ENCODE data around the gene CAB39L. TPM values are rescaled to one million over a fixed set of nuclear protein-coding genes. Genes with fewer than 3 reads are reported as not detected.

The CAB39L gene
- total and polyA plus RNA-seq, 2 donors from 2014 or later: 11.0 to 16.0 TPM

DNA sequence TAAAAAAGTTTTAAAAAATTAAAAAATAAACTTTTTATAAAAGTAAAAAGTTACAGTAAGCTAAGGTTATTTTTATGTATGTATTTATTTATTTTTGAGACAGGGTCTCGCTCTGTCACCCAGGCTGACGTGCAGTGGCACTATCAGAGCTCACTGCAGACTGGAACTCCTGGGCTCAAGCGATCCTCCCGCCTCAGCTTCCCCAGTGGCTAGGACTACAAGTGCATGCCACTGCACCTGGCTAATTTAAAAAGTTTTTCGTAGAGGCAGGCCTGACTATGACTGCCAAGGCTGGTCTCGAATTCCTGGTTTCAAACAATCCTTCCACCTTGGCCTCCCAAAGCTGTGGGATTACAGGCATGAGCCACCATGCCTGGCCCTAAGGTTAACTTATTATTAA lies 132.0 kb downstream of the CAB39L start:
- Histone ChIP-seq H3K27me3 (ENCODE audit: control insufficient read depth, insufficient read depth, low read length) (no peaks in the 10 kb centered on the region), H3K9ac (ENCODE audit: low read length in 3 of 3) (no peak overlapping the region), H3K4me1 (ENCODE audit: control insufficient read depth in 2 of 3, insufficient read depth in 2 of 3, low read depth in 1 of 3, low read length in 3 of 3) (peaks cover 0 to 9% (median 4%) of the 10 kb centered on the region in 3 donors), H3K4me3 (ENCODE audit: low read length in 3 of 3) (no peak overlapping the region), H3K36me3 (ENCODE audit: control insufficient read depth in 2 of 3, insufficient read depth in 3 of 3, low read length in 3 of 3) (peaks cover 0 to 5% (median 3%) of the 10 kb centered on the region in 3 donors), H3K9me3 (ENCODE audit: control insufficient read depth in 2 of 3, insufficient read depth in 1 of 3, low read length in 3 of 3) (no peaks in the 10 kb centered on the region), H3K27ac (ENCODE audit: low read depth in 2 of 2, low read length in 2 of 2) (no peak overlapping the region)
- FAIRE-seq (no peak), DNase-seq (no peak)
- intact Hi-C loops (cut with DNase I): no loop called here
- TF ChIP-seq, protein P1, sequence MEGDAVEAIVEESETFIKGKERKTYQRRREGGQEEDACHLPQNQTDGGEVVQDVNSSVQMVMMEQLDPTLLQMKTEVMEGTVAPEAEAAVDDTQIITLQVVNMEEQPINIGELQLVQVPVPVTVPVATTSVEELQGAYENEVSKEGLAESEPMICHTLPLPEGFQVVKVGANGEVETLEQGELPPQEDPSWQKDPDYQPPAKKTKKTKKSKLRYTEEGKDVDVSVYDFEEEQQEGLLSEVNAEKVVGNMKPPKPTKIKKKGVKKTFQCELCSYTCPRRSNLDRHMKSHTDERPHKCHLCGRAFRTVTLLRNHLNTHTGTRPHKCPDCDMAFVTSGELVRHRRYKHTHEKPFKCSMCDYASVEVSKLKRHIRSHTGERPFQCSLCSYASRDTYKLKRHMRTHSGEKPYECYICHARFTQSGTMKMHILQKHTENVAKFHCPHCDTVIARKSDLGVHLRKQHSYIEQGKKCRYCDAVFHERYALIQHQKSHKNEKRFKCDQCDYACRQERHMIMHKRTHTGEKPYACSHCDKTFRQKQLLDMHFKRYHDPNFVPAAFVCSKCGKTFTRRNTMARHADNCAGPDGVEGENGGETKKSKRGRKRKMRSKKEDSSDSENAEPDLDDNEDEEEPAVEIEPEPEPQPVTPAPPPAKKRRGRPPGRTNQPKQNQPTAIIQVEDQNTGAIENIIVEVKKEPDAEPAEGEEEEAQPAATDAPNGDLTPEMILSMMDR (IDR thresholded peaks at IDR 0.05; ENCODE audit: borderline replicate concordance, extremely low read depth, insufficient read depth): no peak

DNA sequence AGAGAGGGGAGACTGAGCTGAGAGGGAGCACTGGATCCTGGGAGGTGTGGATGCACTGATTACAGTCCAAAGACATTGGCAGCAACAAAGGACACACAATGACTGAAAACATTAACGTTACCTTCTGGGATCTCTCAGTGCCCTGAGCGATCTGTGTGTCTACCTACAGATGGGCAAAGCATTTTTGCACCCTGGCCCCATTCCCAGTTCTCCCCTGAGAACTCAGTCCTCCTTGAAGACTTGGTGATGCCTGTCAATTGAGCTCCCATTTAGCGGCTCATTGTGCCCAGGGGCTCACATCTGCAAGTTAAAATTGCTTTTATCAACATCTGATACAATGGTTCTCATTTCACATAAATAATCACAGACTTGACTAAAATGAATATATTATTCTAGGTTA lies 133.6 kb downstream of the CAB39L start:
- H3K27ac ChIP-seq (ENCODE audit: low read depth in 2 of 2, low read length in 2 of 2): no peak overlapping the region
- intact Hi-C loops (cut with DNase I): no loop called here
- H3K4me3 ChIP-seq (ENCODE audit: low read length in 3 of 3): no peak overlapping the region
- DNase-seq (no peak), FAIRE-seq (no peak)
- no peaks in the 10 kb centered on the region for H3K9me3 ChIP-seq (ENCODE audit: control insufficient read depth in 2 of 3, insufficient read depth in 1 of 3, low read length in 3 of 3)
- peaks cover 0 to 9% (median 4%) of the 10 kb centered on the region in 3 donors for H3K4me1 ChIP-seq (ENCODE audit: control insufficient read depth in 2 of 3, insufficient read depth in 2 of 3, low read depth in 1 of 3, low read length in 3 of 3)
- TF ChIP-seq, protein P1 (IDR thresholded peaks at IDR 0.05; ENCODE audit: borderline replicate concordance, extremely low read depth, insufficient read depth): no peak
- H3K9ac ChIP-seq (ENCODE audit: low read length in 3 of 3): no peak overlapping the region
- H3K36me3 ChIP-seq (ENCODE audit: control insufficient read depth in 2 of 3, insufficient read depth in 3 of 3, low read length in 3 of 3): peaks cover 0 to 5% (median 3%) of the 10 kb centered on the region in 3 donors
- H3K27me3 ChIP-seq (ENCODE audit: control insufficient read depth, insufficient read depth, low read length): no peaks in the 10 kb centered on the region

DNA sequence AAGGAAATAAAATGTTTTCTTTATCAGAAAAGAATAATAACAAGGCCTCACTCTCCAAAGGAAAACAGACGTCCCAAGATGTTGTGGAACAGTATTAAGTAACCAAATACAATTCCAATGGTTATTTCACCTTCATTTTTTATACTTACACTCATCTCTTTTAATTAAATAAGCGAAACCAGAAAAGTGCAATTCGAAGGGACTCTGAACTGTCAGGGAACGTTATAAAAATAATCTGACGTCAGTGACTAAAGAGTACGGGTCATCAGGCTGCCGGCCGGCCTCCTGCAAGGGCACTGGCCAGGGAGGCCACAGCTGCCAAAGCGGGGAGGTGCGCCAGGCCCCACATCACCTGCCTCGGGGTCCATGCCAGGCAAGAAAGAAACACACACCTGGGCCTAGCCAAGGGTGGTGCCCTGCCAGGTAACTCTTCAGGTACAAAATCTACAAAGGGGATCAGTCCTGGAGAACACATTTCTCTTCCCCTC lies 134.9 kb downstream of the CAB39L start:
- no peaks in the 10 kb centered on the region for H3K27me3 ChIP-seq (ENCODE audit: control insufficient read depth, insufficient read depth, low read length)
- DNase-seq: peak in 1 of 5 donors; percentile 75
- no peaks in the 10 kb centered on the region for H3K9me3 ChIP-seq (ENCODE audit: control insufficient read depth in 2 of 3, insufficient read depth in 1 of 3, low read length in 3 of 3)
- intact Hi-C loops (cut with DNase I): no loop called here
- H3K36me3 ChIP-seq (ENCODE audit: control insufficient read depth in 2 of 3, insufficient read depth in 3 of 3, low read length in 3 of 3): peaks cover 0 to 5% (median 3%) of the 10 kb centered on the region in 3 donors
- no peak overlapping the region for H3K4me3 ChIP-seq (ENCODE audit: low read length in 3 of 3)
- TF ChIP-seq, protein P1 (IDR thresholded peaks at IDR 0.05; ENCODE audit: borderline replicate concordance, extremely low read depth, insufficient read depth): no peak
- H3K27ac ChIP-seq (ENCODE audit: low read depth in 2 of 2, low read length in 2 of 2): peak overlapping the region in 1 of 2 donors; percentile 77
- H3K9ac ChIP-seq (ENCODE audit: low read length in 3 of 3): no peak overlapping the region
- H3K4me1 ChIP-seq (ENCODE audit: control insufficient read depth in 2 of 3, insufficient read depth in 2 of 3, low read depth in 1 of 3, low read length in 3 of 3): peaks cover 0 to 6% (median 5%) of the 10 kb centered on the region in 3 donors
- no peak for FAIRE-seq
